Measurements from ENCODE around the gene EPHA1. TPM values are rescaled to one million over a fixed set of nuclear protein-coding genes. Genes with fewer than 3 reads are reported as not detected.

EPHA1 gene
- total and polyA plus RNA-seq, 2 donors (not counting 3 experiments of a cell fraction or from before 2014, with no cell fraction given): 0.07 TPM; not detected in 1

GRCh38 chr7:143456992-143457793 is 48.5 kb upstream of the EPHA1 start:
- H3K4me1 ChIP-seq (ENCODE audit: control insufficient read depth, extremely low read depth, insufficient read depth, low read length): peaks cover 13% of the 10 kb centered on the region
- BruUV-seq (replicated peaks): no TSS peak

More at GRCh38 chr7:143456992-143457793, 48.5 kb upstream of the EPHA1 start:
- Histone ChIP-seq H3K9me1 (replicated peaks; ENCODE audit: control insufficient read depth, extremely low read depth, insufficient read depth, low read length) (no peaks in the 10 kb centered on the region), H3K9me3 (replicated peaks; ENCODE audit: control insufficient read depth, insufficient read depth, low read length) (no peaks in the 10 kb centered on the region), H3K79me2 (ENCODE audit: control insufficient read depth, insufficient read depth, low read length) (no peaks in the 10 kb centered on the region), H3K27me3 (ENCODE audit: control insufficient read depth in 2 of 2, insufficient read depth in 2 of 2, low read length in 2 of 2) (no peaks in the 10 kb centered on the region), H2AFZ (ENCODE audit: low read depth, low read length) (no peak overlapping the region), H3K4me2 (ENCODE audit: insufficient read depth, low read length) (peak overlapping the region; percentile 18), H3K9ac (replicated peaks; ENCODE audit: extremely low read depth, insufficient read depth, low read length) (no peak overlapping the region), H4K20me1 (replicated peaks; ENCODE audit: control insufficient read depth, extremely low read depth, insufficient read depth, low read length) (no peaks in the 10 kb centered on the region), H3K27ac (ENCODE audit: insufficient read depth, low read depth, low read length) (no peak overlapping the region), H3K4me3 (replicated peaks in 1 of 3; ENCODE audit: insufficient read depth in 1 of 3, low read depth in 1 of 3, low read length in 3 of 3) (no peak overlapping the region), H3K36me3 (ENCODE audit: control insufficient read depth in 2 of 2, extremely low read depth in 1 of 2, insufficient read depth in 2 of 2, low read length in 2 of 2) (no peaks in the 10 kb centered on the region)
- ChIA-PET POLR2A (no interaction called here), CTCF (interaction anchor here (0.7 to 1.6 kb wide), 5 partner anchors 9 to 35 kb away, joined by 3 to 4 read pairs (median 3); no protein-coding TSS in a partner anchor)
- FAIRE-seq (peak; percentile 67), DNase-seq (ENCODE audit: low read depth, low spot score) (peak; percentile 28)
- dilution Hi-C loops (cut with MboI; ENCODE audit: extremely low pct_ligation_motif_present, low sequenced_read_pairs): no loop called here
- TF ChIP-seq FOS (IDR thresholded peaks at IDR 0.05; ENCODE audit: borderline replicate concordance, insufficient read depth, low read length): peak; percentile 44
- TF ChIP-seq CTCF (IDR thresholded peaks at IDR 0.05; ENCODE audit: extremely low read depth in 1 of 2, insufficient read depth in 1 of 2, low read depth in 1 of 2, low read length in 2 of 2): no peak
- TF ChIP-seq POLR2A (IDR thresholded peaks at IDR 0.05; ENCODE audit: low read depth, low read length): no peak
- intact Hi-C loops (cut with micrococcal nuclease): no loop called here

Measured in endothelial cell of umbilical vein (primary cell).